ENCODE data around the gene KLHL29.
A peak's percentile ranks its signal among the peaks of the same experiment; 100 is the strongest.

KLHL29 gene

GRCh38 chr2:23647563-23647962 is 262.6 kb downstream of the KLHL29 start:
- no peak for DNase-seq

- no peak for DNase-seq
Observed at GRCh38 chr2:23649303-23649702, 264.3 kb downstream of the KLHL29 start.

GRCh38 chr2:23649819-23650218 is 264.8 kb downstream of the KLHL29 start:
- DNase-seq, result no peak

GRCh38 chr2:23651187-23652080 is 266.5 kb downstream of the KLHL29 start:
- peak; percentile 33 for DNase-seq

- DNase-seq, result no peak
Observed at GRCh38 chr2:23653326-23653725, 268.3 kb downstream of the KLHL29 start.

GRCh38 chr2:23654756-23655155 is 269.8 kb downstream of the KLHL29 start:
- no peak for DNase-seq

GRCh38 chr2:23655934-23656596 is 271.1 kb downstream of the KLHL29 start:
- DNase-seq, result no peak

- no peak for DNase-seq
Observed at GRCh38 chr2:23656597-23656973, 271.6 kb downstream of the KLHL29 start.

- no peak for DNase-seq
Observed at GRCh38 chr2:23657371-23657770, 272.4 kb downstream of the KLHL29 start.

GRCh38 chr2:23657934-23658333 is 273.0 kb downstream of the KLHL29 start:
- no peak for DNase-seq

- peak; percentile 69 for DNase-seq
Observed at GRCh38 chr2:23658466-23658942, 273.5 kb downstream of the KLHL29 start.

- DNase-seq, result no peak
Observed at GRCh38 chr2:23659328-23659727, 274.3 kb downstream of the KLHL29 start.

GRCh38 chr2:23659773-23660172 is 274.8 kb downstream of the KLHL29 start:
- DNase-seq, result no peak

- no peak for DNase-seq
Observed at GRCh38 chr2:23660237-23660636, 275.3 kb downstream of the KLHL29 start.

GRCh38 chr2:23661276-23662050 is 276.5 kb downstream of the KLHL29 start:
- no peak for DNase-seq

- DNase-seq, result no peak
Observed at GRCh38 chr2:23662466-23662865, 277.5 kb downstream of the KLHL29 start.

- DNase-seq, result no peak
Observed at GRCh38 chr2:23662941-23663920, 278.3 kb downstream of the KLHL29 start.

- DNase-seq, result no peak
Observed at GRCh38 chr2:23664066-23664788, 279.2 kb downstream of the KLHL29 start.

- DNase-seq, result no peak
Observed at GRCh38 chr2:23666241-23666979, 281.4 kb downstream of the KLHL29 start.

- no peak for DNase-seq
Observed at GRCh38 chr2:23666980-23667357, 282.0 kb downstream of the KLHL29 start.

Measured in inflammatory macrophage treated with lipopolysaccharide for 4 hours (primary cell).